ENCODE results near the gene LMAN2L.

LMAN2L gene

DNA sequence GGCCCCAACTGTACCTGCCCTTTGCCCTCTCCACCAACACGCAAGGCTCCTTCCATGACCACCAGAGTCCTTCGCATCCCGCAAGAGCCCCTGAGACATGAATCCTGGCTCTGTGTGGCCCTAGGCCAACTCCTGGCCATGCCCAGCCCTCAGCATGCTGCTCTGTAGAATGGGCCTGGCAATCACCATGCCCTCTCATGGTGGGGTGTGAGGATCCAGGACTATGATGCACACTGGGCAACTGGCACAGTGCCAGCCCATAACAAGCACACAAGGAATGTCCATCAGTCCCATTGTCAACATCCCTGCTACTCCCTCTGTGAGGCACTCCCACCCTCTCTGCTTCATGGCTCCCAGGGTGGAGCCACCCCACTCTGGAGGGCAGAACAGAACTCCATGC is 52.6 kb downstream of the LMAN2L start:
- TF ChIP-seq SPI1 (IDR thresholded peaks at IDR 0.05; ENCODE audit: borderline replicate concordance, low read depth) (no peak), REST (IDR thresholded peaks at IDR 0.05; ENCODE audit: insufficient replicate concordance, low read depth) (no peak), POLR2AphosphoS5 (IDR thresholded peaks at IDR 0.05; ENCODE audit: low read depth) (no peak), CTCF (IDR thresholded peaks at IDR 0.05; ENCODE audit: insufficient read depth, low read length) (no peak), GABPA (IDR thresholded peaks at IDR 0.05; ENCODE audit: low read depth) (no peak)
- Histone ChIP-seq H3K4me3 (replicated peaks; ENCODE audit: insufficient read depth, low read length) (no peak overlapping the region), H3K27me3 (ENCODE audit: insufficient read depth, poor library complexity, severe bottlenecking) (no peaks in the 10 kb centered on the region), H3K27ac (replicated peaks) (no peak overlapping the region)
- DNase-seq (ENCODE audit: low read depth in 1 of 2, low spot score in 1 of 2): no peak

GRCh38 chr2:96685577-96686459 is 54.0 kb downstream of the LMAN2L start:
- no peak for DNase-seq (ENCODE audit: low read depth in 1 of 2, low spot score in 1 of 2)
- H3K4me3 ChIP-seq (replicated peaks; ENCODE audit: insufficient read depth, low read length): no peak overlapping the region
- no peaks in the 10 kb centered on the region for H3K27me3 ChIP-seq (ENCODE audit: insufficient read depth, poor library complexity, severe bottlenecking)
- TF ChIP-seq REST (IDR thresholded peaks at IDR 0.05; ENCODE audit: insufficient replicate concordance, low read depth) (no peak), GABPA (IDR thresholded peaks at IDR 0.05; ENCODE audit: low read depth) (no peak), POLR2AphosphoS5 (IDR thresholded peaks at IDR 0.05; ENCODE audit: low read depth) (no peak), CTCF (IDR thresholded peaks at IDR 0.05; ENCODE audit: insufficient read depth, low read length) (no peak)
- no peak overlapping the region for H3K27ac ChIP-seq (replicated peaks)

- no peak for DNase-seq (ENCODE audit: low read depth in 1 of 2, low spot score in 1 of 2)
- H3K27me3 ChIP-seq (ENCODE audit: insufficient read depth, poor library complexity, severe bottlenecking): no peaks in the 10 kb centered on the region
- TF ChIP-seq SPI1 (IDR thresholded peaks at IDR 0.05; ENCODE audit: borderline replicate concordance, low read depth) (no peak), POLR2AphosphoS5 (IDR thresholded peaks at IDR 0.05; ENCODE audit: low read depth) (no peak), REST (IDR thresholded peaks at IDR 0.05; ENCODE audit: insufficient replicate concordance, low read depth) (no peak), GABPA (IDR thresholded peaks at IDR 0.05; ENCODE audit: low read depth) (no peak), CTCF (IDR thresholded peaks at IDR 0.05; ENCODE audit: insufficient read depth, low read length) (no peak)
- no peak overlapping the region for H3K27ac ChIP-seq (replicated peaks)
- no peak overlapping the region for H3K4me3 ChIP-seq (replicated peaks; ENCODE audit: insufficient read depth, low read length)
Observed at GRCh38 chr2:96684883-96685576, 54.8 kb downstream of the LMAN2L start.
